GM18517 (cell line): ENCODE measurements around the gene MTMR12.
"Not testable (repeated sequence)": the region's sequence is repeated elsewhere in the genome, so short reads cannot be mapped to it uniquely, and the experiment has no call there.

Source experiments
- ATAC-seq: cut with Tn5 transposase; IDR thresholded peaks from one replicate; pipeline ENCODE4 v1.9.1; 2021; ENCODE audit warnings: mild to moderate bottlenecking, moderate library complexity; ENCODE audit not compliant: unreplicated experiment

The MTMR12 gene

DNA sequence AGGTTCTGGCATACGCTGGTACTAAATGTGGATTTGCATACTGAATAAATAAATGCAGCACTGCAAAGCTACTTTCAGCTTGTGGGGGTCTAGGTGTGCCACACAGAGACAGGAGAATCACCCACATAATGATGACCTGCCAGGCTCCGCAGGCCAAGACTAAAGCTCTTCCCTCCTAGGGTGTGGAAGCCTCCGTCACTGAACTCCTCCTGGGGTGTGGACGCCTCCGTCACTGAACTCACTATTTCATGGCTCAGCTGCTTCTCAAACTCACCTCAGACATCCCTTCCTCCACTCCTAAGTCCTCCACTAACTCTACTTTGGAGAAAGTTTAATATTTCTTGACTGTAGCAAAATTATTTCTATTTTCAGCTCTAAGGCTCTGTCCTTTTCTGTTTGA lies 73.4 kb downstream of the MTMR12 start:
- ATAC-seq = no peak

DNA sequence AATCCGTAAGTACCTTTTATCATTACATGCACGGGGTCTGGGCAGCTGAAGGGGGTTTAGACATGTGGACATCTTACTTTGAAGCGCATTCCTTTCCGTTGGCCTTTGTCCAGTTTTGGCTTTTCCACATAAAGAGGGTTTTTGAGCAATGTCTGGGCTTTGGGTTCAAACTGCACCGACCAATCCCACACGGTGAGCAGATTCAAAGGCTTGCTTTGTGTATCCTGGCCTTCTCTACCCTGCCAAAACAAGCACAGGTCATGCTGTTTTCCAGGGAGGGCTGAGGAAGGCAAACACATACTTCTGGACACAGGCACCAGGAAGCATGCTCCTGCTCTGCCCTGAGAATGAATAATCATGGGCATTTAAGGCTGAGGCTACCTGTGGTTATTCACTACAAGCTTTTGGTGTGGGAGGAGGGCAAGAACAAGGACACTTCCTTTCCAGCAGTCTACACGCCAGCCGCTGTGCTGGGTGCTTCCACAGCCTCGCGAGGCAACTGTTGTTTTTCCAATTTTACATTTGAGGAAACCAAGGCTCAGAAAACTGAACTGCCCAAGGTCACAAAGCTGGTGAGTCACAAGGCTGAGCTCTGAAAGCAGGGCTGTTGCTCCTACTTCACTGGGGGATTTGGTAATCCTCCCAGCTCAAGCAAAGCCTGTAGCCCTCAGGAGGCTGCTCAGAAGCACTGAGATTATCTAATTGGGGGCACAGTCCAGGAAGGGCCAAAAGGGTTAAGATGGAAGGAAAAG lies 78.9 kb downstream of the MTMR12 start:
- ATAC-seq = no peak

DNA sequence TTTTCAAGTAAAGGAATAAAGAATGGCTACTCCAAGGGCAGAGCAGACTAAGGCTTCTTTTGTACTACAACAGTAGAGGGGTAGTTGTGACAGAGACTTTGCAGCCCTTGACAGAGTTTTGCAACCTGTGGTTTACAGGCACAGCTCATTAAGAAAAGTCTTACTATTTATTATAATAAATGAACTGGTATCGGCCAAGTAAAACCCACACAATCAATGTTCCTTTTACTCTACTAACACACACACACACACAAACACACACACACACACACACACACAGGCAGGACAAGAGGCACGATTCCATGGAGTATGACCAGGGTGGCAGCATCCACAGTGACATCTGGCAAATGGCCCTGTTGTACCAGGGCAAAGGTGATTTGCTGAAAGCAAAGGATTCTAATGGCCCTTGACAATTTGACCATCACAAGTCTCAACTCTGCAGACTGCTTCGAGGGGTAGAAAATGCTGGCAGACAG lies 79.5 kb downstream of the MTMR12 start:
- no peak for ATAC-seq

DNA sequence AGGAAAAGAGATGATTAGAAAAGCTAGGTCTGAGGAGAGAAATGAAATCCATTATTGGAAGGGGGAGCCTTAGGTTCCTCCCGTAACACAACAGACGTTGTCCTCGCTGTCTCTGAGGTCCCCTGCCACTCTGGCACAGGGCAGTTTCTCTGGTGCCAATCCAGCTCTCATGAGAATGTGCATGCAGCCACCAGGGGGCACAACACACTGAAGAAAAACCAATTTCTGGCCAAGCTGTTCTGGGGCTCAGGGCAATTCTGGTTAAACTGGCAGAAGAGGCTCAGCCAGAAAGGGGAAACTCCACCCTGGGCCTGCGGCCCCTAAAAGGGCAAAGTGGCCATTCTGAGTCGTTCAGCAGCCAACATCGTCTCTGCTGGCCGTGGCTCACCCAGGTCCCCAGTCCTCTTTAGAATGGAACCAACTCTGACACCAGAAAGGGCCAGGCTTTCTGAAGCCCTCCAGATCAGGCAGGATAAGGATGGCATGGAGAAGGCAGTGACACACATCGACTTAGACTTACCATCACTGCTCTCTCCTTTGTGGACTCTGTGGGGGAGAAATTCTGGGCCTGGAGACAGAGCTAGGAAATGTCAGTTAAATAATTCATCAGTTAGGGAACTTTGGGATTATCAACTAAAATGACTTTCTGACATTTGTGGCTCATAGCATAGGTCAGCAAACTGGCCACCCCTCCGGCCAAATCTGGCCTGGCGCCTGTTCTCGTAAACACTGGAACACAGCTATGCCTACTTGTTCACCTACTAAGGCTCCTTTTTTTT lies 80.1 kb downstream of the MTMR12 start:
- peak; percentile 86 for ATAC-seq

DNA sequence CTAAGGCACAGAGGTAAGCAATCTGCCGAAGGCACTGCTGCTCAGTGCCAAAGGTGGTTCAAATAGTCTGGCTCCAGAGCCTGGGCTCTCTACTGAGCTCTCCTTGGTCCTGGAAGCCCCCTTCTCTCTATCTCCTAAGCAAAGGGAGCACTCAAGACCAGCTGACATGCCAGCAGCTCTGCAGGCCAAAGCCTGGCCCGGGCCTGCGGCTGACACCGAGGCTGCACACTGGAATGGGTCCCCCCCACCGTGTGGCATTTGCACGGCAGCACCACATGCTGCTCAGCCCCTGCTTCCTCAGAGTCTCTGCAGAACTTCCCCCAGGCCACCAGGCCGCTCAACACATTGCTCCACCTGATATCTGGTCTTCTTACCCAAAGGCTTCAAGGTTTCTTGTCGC lies 80.8 kb downstream of the MTMR12 start:
- ATAC-seq = no peak

DNA sequence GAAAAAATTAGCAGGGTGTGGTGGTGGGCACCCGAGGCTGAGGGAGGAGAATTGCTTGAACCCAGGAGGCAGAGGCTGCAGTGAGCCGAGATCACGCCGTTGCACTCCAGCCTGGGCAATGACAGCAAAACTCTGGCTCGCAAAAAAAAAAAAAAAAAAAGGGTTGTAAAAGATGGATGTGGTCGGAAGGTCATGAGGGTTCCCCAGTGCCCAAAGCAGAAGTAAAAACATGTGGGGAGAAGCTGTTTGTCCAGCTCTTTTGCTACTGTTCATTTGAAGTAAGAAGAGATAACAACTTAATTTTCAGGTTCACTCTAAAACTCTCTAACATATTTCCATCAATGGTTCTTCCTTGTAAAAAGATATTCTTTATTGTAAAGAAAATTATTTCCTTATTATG lies 81.5 kb downstream of the MTMR12 start:
- no peak for ATAC-seq

DNA sequence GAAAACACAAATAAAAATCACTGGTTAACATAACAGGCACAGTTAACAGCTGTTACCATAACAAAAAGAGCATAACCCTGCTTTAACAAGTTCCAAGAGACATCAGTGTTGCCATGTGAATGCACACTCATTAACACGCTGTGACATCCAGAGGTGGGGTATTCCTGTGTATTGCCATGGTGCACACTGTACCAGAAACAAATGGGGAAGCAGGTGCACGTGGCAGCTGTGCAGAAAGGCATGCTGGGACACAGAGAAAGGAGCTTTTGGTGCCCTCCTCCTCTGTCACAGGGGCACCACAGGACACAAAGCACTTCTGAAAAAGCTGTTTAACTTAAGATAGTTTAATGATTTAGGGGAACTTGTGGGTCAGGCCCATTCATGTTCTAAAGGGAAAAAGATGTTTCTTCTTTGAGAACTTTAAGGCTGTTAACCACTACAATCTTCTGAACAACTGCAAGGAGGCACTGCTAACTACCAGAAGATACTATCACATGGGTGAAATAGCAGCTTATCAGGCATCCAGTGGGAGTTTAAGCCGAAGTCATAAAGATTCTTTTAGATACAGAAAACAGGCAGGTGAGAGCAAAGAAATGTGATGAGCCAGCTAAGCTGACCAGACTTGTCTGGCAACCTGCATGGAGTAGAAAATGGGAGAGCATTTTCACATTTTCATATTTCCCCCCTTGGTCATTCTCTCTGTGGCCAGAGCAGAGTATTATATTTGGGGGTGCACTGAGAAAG lies 82.2 kb downstream of the MTMR12 start:
- no peak for ATAC-seq

DNA sequence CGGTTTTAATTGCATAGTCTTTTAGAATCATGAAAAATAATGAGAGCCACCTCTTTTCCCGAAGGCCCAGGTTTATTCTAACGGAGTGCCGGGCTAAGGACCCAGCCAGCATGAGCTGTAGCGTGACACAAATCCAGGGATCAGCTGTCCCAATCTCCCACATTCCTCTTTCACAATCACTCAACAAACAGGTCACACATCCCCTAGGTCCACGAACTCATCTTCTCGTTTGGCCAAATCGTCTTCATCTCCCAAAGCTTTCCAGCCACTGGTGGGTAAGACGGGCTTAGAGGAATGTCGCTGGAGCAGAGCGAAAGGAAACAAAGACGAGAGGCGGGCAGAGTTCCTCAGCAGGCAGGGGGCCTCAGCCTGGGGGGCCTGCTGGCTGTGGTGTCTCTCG lies 83.2 kb downstream of the MTMR12 start:
- no peak for ATAC-seq

DNA sequence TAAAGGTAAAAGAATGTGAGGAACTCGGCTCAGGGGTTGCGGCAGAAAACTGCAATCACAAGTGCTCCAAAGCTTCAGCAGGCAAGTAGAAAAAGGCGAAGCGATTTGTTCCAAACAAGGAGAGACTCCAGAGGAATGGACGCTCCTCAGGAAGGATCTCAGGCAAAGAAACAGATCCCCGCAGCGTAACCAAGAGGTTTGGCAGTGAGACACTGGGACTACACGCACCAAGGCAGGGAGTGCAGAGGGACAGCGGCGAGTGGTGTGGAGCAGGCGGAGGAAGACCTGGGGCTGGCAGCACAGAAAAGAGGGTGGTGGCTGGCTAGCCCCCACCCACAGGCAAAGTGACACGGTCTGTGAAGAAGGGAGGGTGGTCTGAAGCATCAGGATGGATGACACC lies 83.9 kb downstream of the MTMR12 start:
- ATAC-seq = no peak

DNA sequence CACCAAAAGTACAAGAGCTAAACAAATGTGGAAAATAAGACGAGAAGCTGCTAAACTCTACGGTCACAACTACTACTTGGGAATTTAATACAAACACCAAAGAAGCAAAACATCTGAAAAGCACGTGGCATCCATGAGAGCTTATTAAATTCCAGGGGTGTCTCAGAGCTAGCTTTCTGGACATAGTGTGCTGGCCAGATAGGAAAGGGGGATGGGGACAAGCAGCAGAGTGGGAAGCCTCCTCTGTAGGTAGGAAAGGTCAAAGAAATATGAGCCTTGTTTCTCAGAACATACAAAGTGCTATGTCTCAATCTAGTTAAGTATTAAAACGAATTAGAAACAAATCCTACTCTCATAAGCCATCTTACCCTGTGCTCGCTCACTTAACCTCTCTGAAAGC lies 87.3 kb downstream of the MTMR12 start:
- ATAC-seq = no peak

DNA sequence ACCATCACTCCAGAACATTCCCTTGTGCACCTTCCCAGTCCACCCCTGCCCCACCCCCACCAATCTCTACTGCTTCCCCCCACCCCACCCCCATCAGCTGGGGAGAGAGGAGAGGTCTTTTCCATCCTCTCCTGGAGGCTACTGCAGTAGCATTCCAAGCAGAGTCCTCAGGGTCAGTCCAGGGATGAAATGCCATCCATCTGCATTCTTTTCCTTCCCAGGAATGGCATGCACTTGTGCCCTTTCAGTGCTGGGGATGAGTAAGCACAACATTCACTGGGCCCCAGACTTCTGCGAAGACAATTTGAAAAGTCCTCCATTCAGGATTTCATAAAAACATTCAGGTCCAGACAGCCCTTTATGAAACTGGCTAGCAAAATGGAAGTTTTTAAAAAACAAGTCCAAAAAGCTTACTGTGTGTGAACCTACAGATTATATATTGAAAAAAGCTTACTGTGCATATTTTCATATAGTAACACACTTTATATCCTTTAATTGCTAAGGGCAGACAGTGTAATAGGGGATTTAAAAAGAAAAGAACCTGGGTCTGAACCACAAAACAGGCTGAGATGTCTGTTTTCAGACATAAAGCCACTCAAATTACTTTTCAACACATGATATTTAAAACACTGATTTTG lies 88.6 kb downstream of the MTMR12 start:
- ATAC-seq = no peak

DNA sequence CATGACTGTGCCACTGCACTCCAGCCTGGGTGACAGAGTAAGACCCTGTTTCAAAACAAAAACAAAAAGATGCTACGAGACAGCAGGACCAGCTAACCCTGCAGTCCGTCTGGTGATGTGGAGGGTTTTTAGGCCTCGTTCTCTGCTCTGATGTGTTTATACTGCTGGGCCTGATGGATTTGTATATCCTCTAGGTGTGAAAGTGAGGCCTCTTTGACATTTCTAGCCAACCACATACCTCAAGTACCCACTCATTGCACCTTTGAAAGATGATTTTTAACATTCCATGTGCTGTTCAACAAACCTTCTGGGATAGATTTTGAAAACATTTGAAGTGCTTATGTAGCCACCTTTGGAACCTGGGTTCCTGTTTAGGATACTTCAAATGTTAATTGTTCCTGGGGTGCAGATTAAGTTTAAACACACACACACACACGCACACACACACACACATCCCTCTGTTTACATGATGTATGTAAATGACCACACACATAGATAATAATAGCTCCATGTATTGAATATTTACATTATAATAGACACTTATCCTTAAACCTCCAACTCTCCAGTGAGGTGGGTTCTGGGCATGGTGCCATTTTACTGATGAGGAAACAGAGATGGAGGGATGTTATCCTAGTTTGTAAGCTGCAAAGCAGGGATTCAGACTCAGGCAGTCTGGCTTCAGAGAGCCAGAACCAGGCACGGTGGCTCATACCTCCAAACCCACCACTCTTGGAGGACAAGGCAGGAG lies 89.8 kb downstream of the MTMR12 start:
- no peak for ATAC-seq

DNA sequence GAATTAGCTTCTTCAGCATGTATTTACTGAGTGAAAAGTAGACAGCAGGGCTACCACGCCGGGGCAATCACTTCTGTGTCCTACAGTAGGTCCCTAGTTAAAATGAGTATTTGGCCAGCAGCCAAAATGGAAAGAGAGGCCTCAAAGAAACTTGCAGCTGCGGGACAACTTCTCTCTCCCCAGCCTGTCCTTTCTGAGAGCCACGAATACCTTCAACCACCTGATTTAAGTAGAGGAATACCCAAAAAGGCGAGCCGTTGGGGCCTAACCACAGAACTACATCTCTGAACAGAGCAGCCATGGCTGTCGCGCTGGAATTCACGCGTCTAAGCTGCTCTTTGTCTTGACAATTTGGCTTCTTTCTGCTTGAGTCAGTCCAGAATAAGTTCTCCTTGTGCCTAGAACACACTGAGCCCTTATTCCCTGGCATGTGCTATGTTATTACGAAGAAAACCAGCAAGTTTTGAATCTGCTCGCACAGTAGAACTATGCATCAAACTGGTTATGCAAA lies 94.8 kb downstream of the MTMR12 start:
- ATAC-seq = no peak

DNA sequence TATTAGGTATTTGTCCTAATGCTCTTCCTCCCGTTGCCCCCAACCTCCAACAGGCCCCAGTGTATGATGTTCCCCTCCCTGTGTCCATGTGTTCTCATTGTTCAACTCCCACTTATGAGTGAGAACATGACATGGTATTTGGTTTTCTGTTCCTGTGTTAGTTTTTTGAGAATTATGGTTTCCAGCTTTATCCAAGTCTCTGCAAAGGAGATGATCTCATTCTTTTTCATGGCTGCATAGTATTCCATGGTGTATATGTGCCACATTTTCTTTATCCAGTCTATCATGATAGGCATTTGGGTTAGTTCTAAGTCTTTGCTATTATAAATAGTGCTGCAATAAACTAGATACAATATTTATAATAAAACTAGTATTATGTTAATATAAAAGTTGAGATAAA lies 98.4 kb downstream of the MTMR12 start:
- not testable (repeated sequence) for ATAC-seq

DNA sequence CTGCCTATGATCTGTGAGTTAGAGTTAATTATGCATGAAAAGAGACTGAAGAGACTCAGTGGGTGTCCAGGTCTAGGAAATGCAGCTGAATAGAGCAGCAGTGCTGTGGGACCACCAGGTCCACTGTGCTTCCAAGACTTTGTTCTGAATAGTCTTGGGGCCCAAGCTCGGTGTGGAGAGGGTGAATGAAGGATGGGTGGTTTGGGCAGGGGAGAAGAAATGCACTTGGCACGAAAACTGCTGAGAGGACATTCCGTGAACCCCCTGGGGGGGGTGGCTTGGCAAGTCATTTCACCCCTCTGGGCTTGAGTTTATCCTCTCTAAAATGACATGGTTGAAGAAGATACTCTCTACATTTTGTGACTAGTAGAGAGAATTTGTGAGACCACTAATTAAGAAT lies 102.6 kb downstream of the MTMR12 start:
- ATAC-seq = no peak

DNA sequence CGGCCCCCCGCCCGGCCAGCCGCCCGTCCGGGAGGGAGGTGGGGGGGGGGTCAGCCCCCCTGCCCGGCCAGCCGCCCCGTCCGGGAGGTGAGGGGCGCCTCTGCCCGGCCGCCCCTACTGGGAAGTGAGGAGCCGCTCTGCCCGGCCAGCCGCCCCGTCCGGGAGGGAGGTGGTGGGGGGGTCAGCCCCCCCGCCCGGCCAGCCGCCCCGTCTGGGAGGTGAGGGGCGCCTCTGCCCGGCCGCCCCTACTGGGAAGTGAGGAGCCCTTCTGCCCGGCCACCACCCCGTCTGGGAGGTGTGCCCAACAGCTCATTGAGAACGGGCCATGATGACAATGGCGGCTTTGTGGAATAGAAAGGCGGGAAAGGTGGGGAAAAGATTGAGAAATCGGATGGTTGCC lies 103.9 kb downstream of the MTMR12 start:
- ATAC-seq = not testable (repeated sequence)

DNA sequence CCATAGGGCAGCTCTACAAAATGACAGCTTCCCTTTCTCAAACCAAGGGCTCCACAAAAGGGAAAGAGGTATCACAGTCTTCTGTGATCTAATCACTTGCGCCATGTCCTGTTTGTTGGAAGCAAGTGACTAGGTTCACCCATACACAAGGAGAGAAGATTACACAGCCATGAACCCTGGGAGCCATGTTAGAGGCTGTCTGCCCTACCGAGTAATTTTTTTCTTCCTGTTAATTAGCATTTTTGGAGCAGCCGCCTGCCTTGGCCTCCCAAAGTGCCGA lies 105.4 kb downstream of the MTMR12 start:
- ATAC-seq = no peak

DNA sequence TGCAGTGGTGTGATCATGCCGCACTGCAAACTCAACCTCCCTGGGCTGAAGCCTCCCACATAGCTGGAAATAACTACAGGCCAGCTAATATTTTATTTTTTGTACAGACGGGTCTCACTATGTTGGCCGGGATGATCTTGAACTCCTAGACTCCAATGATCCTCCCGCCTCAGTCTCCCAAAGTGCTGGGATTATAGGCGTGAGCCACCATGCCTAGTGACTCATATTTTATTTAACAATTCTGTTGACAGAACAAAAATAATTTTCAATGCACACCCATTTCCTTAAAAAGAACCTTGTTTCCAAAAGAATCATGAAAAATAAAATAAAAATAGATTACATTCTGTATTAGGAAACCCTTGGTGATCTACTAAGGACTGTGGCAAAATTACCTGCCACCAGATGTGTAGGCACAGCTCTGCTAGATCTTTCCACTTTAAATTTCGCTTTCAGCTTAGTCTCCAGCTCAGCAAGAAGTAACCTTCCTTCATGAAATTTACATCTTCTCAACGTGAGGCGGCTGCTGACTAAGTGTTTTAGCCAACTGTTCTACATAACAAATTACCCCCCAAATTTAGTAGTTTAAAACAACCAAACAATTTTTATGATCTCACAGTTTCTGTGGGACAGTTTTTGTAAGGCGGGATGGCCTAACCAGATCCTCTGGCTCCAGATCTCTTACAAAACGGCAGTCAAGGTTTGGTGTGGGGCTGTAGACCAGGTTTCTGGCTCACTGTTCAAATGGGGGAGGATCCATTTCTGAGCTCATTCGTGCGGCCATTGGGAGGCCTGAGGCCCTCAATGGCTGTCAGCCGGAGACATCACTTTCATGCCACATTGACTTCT lies 106.0 kb downstream of the MTMR12 start:
- ATAC-seq = peak; percentile 33

DNA sequence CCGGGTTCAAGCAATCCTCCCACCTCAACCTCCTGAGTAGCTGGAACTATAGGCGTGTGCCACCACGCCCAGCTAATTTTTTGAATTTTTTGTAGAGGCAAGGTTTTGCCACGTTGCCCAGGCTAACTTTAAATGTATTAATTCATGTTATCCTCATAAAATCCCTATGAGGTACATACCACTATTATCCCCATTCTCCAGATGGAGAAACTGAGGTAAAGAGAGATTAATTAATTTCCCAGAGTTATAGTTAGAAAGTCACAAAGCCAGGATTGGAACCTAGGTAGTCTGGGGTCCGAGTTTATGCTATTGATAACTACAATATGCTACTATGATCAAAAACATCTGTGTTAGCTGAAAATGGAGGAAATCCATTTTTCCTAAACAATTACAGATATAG lies 106.7 kb downstream of the MTMR12 start:
- no peak for ATAC-seq

DNA sequence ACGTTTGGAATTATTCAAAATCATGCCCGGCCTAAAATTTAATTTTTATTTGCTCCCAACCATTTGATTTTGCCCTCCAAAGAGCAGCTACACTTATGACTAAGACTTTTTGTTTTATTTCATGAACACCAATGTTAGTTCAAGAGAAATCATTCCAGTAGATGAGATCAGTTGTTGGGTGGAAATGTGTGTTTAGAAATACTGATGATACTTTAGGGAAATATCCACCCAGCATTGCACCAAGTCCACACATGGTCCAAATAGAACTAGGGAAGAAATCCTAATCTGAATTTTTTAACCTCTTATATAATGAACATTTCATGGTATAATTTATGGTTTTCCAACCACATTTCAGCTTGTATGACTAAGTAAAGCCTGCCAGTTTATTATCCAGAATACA lies 110.3 kb downstream of the MTMR12 start:
- no peak for ATAC-seq
